HEK293 (cell line): ENCODE results near the gene MFGE8.

Source experiments
- HOXC10 ChIP-seq: sonication (generic); formaldehyde crosslinking; IDR thresholded peaks from 2 replicates; pipeline ENCODE4 v1.8.1; 2023; ENCODE audit warnings: mild to moderate bottlenecking, missing genetic modification reagents
- KLF17 ChIP-seq: fragments of 450-650 bp; formaldehyde crosslinking; IDR thresholded peaks from 2 replicates; pipeline ENCODE4 v1.5.1; 2016; ENCODE audit warnings: missing biosample characterization, missing genetic modification characterization
- KLF8 ChIP-seq: fragments of 450-650 bp; formaldehyde crosslinking; IDR thresholded peaks from 2 replicates; pipeline ENCODE4 v1.5.1; 2016; ENCODE audit warnings: missing biosample characterization, missing genetic modification characterization
- OVOL3 ChIP-seq: fragments of 450-650 bp; formaldehyde crosslinking; IDR thresholded peaks from 2 replicates; pipeline ENCODE4 v1.5.1; 2016; ENCODE audit warnings: missing biosample characterization, missing genetic modification characterization
- PBX3 ChIP-seq: sonication (generic); formaldehyde crosslinking; IDR thresholded peaks from 2 replicates; pipeline ENCODE4 v1.8.1; 2022; ENCODE audit warnings: mild to moderate bottlenecking, moderate library complexity, missing genetic modification reagents
- PRDM2 ChIP-seq: fragments of 450-650 bp; formaldehyde crosslinking; IDR thresholded peaks from 2 replicates; pipeline ENCODE4 v1.5.1; 2016; ENCODE audit warnings: missing biosample characterization, missing genetic modification characterization, borderline replicate concordance
- PRDM6 ChIP-seq: fragments of 450-650 bp; formaldehyde crosslinking; IDR thresholded peaks from 2 replicates; pipeline ENCODE4 v1.5.1; 2017; ENCODE audit warnings: missing biosample characterization, missing genetic modification characterization
- RBAK ChIP-seq: fragments of 450-650 bp; formaldehyde crosslinking; IDR thresholded peaks from 2 replicates; pipeline ENCODE4 v1.5.1; 2016; ENCODE audit warnings: missing biosample characterization, missing genetic modification characterization
- TSHZ1 ChIP-seq: fragments of 450-650 bp; formaldehyde crosslinking; IDR thresholded peaks from 2 replicates; pipeline ENCODE4 v1.5.1; 2016; ENCODE audit warnings: missing biosample characterization, missing genetic modification characterization, borderline replicate concordance
- ZBTB20 ChIP-seq: fragments of 450-650 bp; formaldehyde crosslinking; IDR thresholded peaks from 2 replicates; pipeline ENCODE4 v1.5.1; 2016; ENCODE audit warnings: missing biosample characterization, missing genetic modification characterization
- ZNF146 ChIP-seq: fragments of 450-650 bp; formaldehyde crosslinking; IDR thresholded peaks from 2 replicates; pipeline ENCODE4 v1.5.1; 2016; ENCODE audit warnings: missing biosample characterization, missing genetic modification characterization
- ZNF175 ChIP-seq: fragments of 450-650 bp; formaldehyde crosslinking; IDR thresholded peaks from 2 replicates; pipeline ENCODE4 v1.5.1; 2016; ENCODE audit warnings: missing biosample characterization, missing genetic modification characterization
- ZNF211 ChIP-seq: fragments of 450-650 bp; formaldehyde crosslinking; IDR thresholded peaks from 2 replicates; pipeline ENCODE4 v1.5.1; 2016; ENCODE audit warnings: low read depth, missing biosample characterization, missing genetic modification characterization
- ZNF214 ChIP-seq: fragments of 450-650 bp; formaldehyde crosslinking; IDR thresholded peaks from 2 replicates; pipeline ENCODE4 v1.5.1; 2017; ENCODE audit warnings: missing biosample characterization, mild to moderate bottlenecking, missing genetic modification characterization, borderline replicate concordance
- ZNF24 ChIP-seq: fragments of 450-650 bp; formaldehyde crosslinking; IDR thresholded peaks from 2 replicates; pipeline ENCODE4 v1.5.1; 2016; ENCODE audit warnings: missing biosample characterization, missing genetic modification characterization
- ZNF292 ChIP-seq: fragments of 450-650 bp; formaldehyde crosslinking; IDR thresholded peaks from 2 replicates; pipeline ENCODE4 v1.5.1; 2016; ENCODE audit warnings: low read depth, missing biosample characterization, missing genetic modification characterization, borderline replicate concordance
- ZNF311 ChIP-seq: fragments of 450-650 bp; formaldehyde crosslinking; IDR thresholded peaks from 2 replicates; pipeline ENCODE4 v1.5.1; 2017; ENCODE audit warnings: missing biosample characterization, missing genetic modification characterization, borderline replicate concordance
- ZNF350 ChIP-seq: fragments of 450-650 bp; formaldehyde crosslinking; IDR thresholded peaks from 2 replicates; pipeline ENCODE4 v1.5.0; 2017; ENCODE audit warnings: missing biosample characterization, mild to moderate bottlenecking, missing genetic modification characterization
- ZNF354C ChIP-seq: fragments of 450-650 bp; formaldehyde crosslinking; IDR thresholded peaks from 2 replicates; pipeline ENCODE4 v1.5.1; 2016; ENCODE audit warnings: missing biosample characterization, missing genetic modification characterization, low read depth, borderline replicate concordance
- ZNF521 ChIP-seq: fragments of 450-650 bp; formaldehyde crosslinking; IDR thresholded peaks from 2 replicates; pipeline ENCODE4 v1.5.1; 2017; ENCODE audit warnings: missing biosample characterization, mild to moderate bottlenecking, missing genetic modification characterization
- ZNF560 ChIP-seq: fragments of 450-650 bp; formaldehyde crosslinking; IDR thresholded peaks from 2 replicates; pipeline ENCODE4 v1.5.1; 2017; ENCODE audit warnings: missing biosample characterization, missing genetic modification characterization, borderline replicate concordance
- ZNF600 ChIP-seq: fragments of 450-650 bp; formaldehyde crosslinking; IDR thresholded peaks from 2 replicates; pipeline ENCODE4 v1.5.1; 2016; ENCODE audit warnings: missing biosample characterization, missing genetic modification characterization
- ZNF692 ChIP-seq: fragments of 450-650 bp; formaldehyde crosslinking; IDR thresholded peaks from 2 replicates; pipeline ENCODE4 v1.5.1; 2016; ENCODE audit warnings: missing biosample characterization, missing genetic modification characterization
- ZNF747 ChIP-seq: fragments of 450-650 bp; formaldehyde crosslinking; IDR thresholded peaks from 2 replicates; pipeline ENCODE4 v1.5.1; 2016; ENCODE audit warnings: missing biosample characterization, missing genetic modification characterization
- ZNF776 ChIP-seq: fragments of 450-650 bp; formaldehyde crosslinking; IDR thresholded peaks from 2 replicates; pipeline ENCODE4 v1.5.0; 2017; ENCODE audit warnings: missing biosample characterization, missing genetic modification characterization, borderline replicate concordance
- ZXDB ChIP-seq: fragments of 450-650 bp; formaldehyde crosslinking; IDR thresholded peaks from 2 replicates; pipeline ENCODE4 v1.5.1; 2016; ENCODE audit warnings: missing biosample characterization, missing genetic modification characterization

MFGE8 gene

GRCh38 chr15:88918738-88919137 lies 5.6 kb upstream of the MFGE8 start (continued):
- TF ChIP-seq ZNF692 (tag by site-specific recombination) (peak; percentile 88), ZNF146 (no peak), HOXC10 (CRISPR knock-in tag) (no peak), ZNF311 (no peak), ZXDB (tag by site-specific recombination) (peak; percentile 67; the same call in 1 of the 2 replicates), PBX3 (CRISPR knock-in tag) (no peak), ZNF292 (tag by site-specific recombination) (no peak), ZNF24 (peak; percentile 90), ZNF175 (tag by site-specific recombination) (no peak), RBAK (tag by site-specific recombination) (no peak), ZNF211 (tag by site-specific recombination) (no peak), ZNF747 (tag by site-specific recombination) (no peak), OVOL3 (peak; percentile 99), ZNF560 (tag by site-specific recombination) (no peak), ZNF600 (tag by site-specific recombination) (peak; percentile 99), PRDM2 (tag by site-specific recombination) (no peak), KLF8 (tag by site-specific recombination) (peak; percentile 91), ZNF354C (no peak), ZNF214 (tag by site-specific recombination) (no peak), TSHZ1 (peak; percentile 86), ZNF521 (tag by site-specific recombination) (no peak), ZNF776 (tag by site-specific recombination) (no peak), PRDM6 (0 out of 2 replicates have a peak, but pooled peaks have one; percentile 41), ZBTB20 (tag by site-specific recombination) (peak; percentile 100), ZNF350 (tag by site-specific recombination) (no peak), KLF17 (tag by site-specific recombination) (peak; percentile 93)
